Measurements from ENCODE around the gene PAX7.

The PAX7 gene

GRCh38 chr1:18640228-18641004 lies 9.8 kb downstream of the PAX7 start:
- no peak for DNase-seq (ENCODE audit: low read depth)

- no peak for DNase-seq (ENCODE audit: low read depth)
These were observed 10.6 kb downstream of the PAX7 start for GRCh38 chr1:18641005-18641941.

DNA sequence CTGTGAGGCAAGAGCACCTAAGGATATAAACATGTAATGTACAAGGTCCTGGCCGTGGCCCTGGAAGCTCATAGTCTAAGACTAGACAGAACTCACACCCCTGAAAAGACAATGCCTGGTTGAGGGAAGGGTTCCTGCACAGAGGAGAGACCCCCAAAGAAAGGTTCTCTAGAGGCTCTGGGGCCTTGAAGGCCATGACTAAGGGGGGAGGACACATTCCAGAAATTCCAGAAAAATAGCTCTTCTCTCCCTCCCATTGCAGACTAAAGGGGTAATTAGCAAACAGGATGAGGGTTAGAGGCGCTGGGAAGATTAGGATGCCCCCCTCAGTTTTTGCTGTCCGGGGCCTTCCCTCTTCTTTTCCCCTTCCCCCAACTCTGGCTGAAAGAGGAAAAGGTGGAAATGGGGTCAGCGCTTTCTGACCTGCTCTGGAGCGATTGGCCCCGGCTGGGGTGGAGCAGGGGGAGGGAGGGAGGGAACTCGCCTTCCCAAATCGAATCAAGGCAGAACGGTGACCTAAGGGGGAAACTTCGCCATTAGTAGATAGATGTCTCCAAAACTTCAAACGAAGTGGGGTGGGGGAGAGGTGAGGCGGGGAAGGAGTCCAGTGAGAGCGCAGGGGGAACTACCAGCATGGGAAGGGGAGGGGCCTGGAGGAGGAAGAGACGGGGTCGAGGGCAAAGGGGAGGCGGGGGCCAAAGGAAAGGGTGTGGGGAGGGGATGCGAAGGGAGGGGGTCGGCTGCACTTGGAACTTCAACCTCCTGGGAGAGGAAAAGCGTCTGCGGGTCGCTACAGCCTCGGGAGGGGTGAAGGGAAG lies 11.8 kb downstream of the PAX7 start:
- no peak for DNase-seq (ENCODE audit: low read depth)

DNA sequence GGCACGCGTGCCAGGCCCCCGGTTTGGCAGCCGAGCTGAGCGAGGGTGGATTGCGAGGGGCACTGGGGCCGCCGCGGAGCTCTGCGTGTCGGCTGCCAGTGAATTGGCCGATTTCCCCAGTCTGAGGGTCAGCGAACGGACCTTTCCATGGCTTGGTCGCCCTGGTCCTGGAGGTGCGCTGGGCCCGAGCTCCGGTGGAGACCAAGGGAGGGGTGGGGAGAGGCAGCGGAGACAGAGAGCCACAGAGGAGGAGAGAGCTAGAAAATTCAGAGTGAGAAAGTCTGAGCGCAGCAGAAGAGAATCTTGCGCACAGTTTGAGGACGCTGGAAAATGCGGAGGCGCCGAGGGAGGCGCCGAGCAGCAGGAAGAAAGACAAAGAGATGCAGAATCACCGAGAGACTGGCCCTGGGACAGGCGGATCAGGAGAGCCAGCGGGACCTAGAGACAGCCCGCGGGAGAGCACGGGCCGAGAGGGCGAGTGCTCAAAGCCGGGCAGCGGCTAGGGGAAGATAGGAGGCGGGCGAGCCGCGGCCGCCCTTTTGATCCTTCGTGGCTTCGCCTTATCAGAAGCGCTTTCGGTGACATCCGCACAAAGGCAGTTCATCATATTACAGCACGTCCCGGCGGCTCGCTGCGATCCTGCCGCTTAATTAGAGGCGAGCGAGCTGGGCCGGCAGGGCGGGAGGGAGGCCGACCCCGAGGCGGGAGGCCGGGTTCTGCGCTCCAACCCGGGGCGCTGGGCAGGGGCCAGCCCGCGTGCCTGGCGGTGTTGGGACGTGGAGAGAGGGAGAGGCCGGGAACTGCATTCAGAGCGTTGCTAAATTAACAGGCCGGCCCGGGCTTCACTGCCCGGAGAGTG lies 12.7 kb downstream of the PAX7 start:
- DNase-seq (ENCODE audit: low read depth) = peak; percentile 12

DNA sequence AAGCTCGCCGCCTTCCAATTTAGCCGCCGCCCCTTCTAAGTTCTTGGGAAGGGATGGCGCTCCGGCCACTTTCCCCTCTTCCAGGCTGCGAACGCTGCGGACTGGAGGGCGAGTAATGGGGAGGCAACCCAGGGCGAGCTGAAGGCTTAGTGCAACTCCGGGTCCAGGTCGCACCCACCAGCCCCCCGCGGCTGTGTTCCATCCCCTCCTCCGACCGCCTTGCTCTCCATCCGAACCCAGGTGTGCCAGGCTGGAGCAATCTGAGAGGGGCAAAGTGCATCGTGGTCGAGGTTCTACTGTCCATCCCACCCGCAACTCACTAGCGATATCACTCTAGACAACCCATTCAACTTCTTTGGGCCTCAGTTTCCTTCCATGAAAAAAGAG lies 13.4 kb downstream of the PAX7 start:
- DNase-seq (ENCODE audit: low read depth) = no peak

- DNase-seq (ENCODE audit: low read depth) = no peak
These were observed 13.8 kb downstream of the PAX7 start for GRCh38 chr1:18644446-18644845.

DNA sequence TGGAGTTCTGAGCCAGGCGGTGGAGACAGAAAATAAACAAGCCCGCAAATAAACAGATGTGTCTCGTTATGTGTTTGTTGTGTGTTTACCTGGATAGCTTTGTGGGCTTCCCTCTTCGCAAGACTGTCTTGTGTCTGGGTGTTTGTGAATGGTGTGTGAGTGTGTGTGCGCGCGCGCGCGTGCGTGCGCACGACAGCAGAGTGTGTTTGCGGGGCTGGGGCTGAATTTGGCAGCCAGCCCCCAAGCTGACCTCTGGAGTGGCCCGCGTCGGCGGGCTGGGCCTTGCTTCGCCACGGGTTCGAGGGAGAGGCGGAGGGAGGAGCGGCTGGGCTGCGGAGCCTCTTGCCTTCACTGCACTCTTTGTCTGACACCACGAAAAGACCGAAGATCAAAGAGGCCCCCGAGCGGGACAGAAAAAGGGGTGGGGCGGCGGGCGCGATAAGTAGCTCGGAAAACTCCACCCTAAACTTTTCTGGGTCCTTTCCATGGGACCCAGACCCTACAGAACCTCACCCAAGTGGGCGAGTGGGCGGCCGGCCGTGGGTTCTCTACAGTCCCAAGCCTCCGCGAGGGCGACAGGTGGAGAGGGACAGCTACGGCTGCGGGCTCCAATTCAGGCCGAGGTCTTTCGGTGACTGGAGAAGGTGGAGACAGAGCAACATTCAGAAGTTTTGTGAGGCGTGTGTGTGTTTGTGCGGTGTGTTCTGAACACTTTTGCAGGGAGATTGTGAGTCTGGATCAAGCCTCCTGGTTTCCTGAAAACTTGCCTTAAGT lies 14.5 kb downstream of the PAX7 start:
- DNase-seq (ENCODE audit: low read depth) = no peak

DNA sequence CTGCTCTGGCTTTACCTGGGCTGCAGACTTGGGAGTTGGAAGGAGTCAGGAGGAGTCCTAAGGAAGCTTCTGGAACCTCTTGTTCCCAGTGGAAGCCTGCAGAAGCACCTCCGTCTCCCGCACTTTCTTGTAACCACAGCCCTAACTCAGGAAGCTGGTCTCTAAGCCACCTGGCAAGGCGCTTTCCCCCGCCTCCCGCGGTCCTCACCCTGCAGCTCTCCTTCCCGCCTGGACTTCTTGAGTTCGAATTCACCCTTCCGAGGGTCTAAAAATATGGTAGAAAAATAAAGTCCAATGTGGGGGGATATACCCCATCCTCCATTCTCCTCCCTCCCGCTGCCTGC lies 15.1 kb downstream of the PAX7 start:
- DNase-seq (ENCODE audit: low read depth) = no peak

DNA sequence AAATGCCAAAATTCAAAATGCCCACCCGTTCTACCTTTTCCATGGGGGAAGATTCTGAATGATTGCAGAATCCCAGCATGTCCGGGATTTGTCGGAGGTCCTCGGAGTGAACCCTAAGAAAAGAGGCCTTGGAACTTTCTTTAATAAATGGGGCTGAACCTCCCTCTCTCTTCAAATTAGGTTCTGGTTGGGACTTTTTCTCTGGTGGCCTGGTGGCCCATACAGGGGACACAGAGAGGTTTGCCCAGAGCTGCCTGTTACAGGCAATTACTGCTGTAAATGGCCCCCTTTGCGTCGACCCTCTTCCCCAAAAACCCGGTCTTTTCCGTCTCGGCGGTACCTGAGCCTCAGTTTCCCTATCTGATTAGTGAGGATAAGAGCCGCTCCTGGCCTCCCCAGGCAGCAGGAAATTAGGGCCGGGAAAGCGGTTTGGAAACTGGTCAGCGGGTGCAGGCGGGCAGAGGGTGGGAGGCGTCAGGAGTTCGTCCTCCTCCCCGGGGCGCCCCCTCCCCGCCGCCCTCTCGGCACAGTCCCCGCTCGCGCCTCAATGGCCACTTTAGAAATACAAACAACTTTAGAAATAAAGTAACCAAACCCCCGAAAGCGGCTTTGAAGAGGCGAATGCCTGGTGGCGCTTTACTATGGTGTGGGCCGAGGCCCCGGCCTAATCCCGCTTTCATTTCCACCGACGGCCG lies 15.6 kb downstream of the PAX7 start:
- DNase-seq (ENCODE audit: low read depth) = no peak

DNA sequence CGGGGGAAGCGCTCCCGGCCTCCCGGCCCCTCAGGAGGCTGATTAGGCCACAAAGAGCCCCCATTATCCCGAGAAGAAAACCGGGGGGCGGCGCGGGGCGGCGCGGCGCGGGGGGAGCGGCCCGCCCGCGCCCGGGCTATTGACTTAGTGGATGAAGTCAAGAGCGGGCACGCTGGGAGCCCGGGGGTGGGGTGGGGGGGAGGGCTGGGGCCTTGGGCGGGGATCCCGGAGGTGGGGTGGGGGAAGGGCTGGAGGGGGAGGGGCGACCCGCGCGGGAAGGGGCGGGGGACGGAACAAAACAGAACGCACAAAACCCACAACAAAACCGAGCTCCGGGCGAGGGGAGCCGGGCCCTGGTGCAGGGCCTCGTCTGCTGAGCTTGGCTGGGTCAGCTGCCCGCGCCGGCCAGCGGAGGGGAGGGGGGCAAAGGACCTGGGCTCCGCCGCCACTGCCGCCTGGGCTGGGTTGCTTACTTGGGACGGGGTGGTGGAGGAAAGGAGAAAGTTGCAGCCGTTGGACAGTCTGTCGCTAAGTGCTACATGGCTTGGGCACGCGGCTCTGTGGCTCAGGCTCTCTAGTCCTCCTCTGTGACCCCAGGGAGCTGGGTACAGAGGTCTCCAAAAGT lies 16.3 kb downstream of the PAX7 start:
- DNase-seq (ENCODE audit: low read depth) = no peak

DNA sequence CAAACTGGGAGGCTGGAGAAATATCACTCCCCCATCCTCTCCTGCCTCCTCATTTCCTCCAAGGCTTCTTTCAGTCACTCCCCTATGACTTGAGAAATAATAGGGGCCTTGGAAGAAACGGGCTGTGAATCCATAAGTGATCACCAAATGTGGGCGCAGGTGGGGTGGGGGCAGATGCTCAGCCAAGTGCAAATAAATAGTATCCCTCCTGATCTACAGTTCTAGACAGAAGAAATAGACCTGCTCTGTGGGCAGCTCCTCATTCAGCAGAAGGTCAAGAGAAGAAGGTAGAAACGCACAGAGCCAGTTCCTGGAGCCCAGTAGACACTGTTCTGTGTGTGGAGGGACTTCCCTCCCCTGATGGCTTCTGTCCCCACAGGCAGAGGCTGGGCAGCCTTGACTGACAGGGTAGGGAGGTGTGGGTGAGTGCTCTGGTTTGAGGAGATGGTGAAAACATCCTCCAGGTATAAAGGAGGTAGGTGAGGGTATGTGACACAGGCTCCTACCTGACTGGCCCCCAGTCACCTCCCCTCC lies 17.1 kb downstream of the PAX7 start:
- no peak for DNase-seq (ENCODE audit: low read depth)

- peak; percentile 7 for DNase-seq (ENCODE audit: low read depth)
These were observed 19.2 kb downstream of the PAX7 start for GRCh38 chr1:18649693-18650370.

- no peak for DNase-seq (ENCODE audit: low read depth)
These were observed 21.1 kb downstream of the PAX7 start for GRCh38 chr1:18651713-18652112.

- DNase-seq (ENCODE audit: low read depth) = no peak
These were observed 22.1 kb downstream of the PAX7 start for GRCh38 chr1:18652791-18653190.

DNA sequence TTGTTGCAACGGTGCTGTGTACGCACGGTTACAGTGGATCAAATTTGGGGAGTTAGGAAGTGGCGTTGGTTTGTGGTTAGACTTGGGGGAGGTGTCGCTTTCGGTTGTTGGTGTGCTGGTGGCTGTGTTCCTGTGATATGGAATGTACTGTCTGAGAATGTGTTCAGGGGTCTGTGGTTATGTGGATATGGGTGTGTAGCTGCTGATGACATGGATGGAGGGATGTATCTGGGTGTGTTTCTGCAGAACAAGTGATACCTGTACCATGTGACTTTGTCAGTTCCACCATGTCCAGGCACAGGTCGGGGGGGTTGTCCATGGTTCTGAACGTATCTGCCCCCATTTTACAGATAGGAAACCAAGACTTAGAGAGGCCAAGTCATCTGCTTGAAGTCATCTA lies 22.7 kb downstream of the PAX7 start:
- DNase-seq (ENCODE audit: low read depth) = no peak

DNA sequence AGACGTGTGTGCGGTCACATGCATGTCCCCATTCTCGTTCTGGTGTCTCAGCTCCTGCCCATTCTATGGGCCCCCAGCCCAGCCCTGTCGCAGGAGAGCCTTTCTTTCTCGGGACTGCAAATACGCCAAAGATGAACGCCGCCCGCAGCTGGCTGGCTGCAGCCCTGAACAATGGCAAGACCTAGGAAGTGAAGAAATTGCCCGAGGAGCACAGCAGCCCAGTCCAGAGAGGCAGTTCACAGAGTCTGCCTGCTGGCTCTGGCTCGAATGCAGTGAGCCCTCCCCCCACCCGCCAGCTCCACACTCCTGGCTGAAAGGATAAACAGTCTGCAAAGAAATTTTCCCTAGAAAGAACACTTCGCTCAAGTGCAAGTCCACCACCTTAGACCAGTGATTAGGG lies 23.3 kb downstream of the PAX7 start:
- no peak for DNase-seq (ENCODE audit: low read depth)

- DNase-seq (ENCODE audit: low read depth) = no peak
These were observed 24.0 kb downstream of the PAX7 start for GRCh38 chr1:18654599-18654998.

DNA sequence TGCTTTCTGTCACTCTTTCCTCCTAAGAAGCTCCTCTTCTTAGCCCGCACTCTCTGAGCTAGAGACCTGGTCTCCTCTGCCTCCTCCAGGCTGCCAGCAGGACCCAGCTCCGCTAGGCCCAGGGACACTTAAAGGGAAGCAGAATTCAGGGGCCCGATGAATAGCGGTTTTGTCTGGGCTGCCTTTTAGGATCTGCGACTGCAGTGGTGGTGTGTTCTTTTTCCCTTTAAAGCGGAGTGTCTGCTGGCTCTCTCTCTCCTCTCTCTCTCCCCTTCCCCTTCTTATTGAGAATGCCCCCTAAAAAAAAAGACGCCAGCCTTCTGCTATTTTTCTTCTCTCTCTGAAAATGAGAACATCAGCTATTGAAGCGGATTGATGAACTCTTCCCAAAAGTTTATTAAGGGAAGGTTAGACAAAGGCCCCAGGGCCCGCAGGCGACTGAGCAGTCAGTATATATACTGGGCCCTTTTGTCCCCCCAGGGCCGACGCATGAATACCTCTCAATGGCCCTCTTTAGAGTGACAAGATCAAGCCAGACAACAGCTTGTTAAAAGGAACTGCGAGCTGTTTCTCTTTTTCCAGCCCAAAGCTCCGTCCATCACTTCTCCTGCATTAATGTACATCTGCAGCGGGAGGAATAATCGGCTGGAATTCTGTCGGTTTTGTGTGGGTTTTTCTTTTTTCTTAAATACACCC lies 27.0 kb downstream of the PAX7 start:
- DNase-seq (ENCODE audit: low read depth) = no peak
